ENCODE results near the gene IL4I1.
"Not testable (repeated sequence)": the region's sequence is repeated elsewhere in the genome, so short reads cannot be mapped to it uniquely, and the experiment has no call there.

The IL4I1 gene

GRCh38 chr19:49896863-49897621 lies at the start of gene IL4I1:
IL4I1 (minus strand) TSS chr19:49896887; CDS start chr19:49896160, 727 bp downstream.
- Mint-ChIP-seq H3K36me3 (ENCODE audit: low read depth) (peaks cover 14% of the 10 kb centered on the region), H3K9me3 (no peaks in the 10 kb centered on the region)

GRCh38 chr19:49946415-49946814 lies 49.7 kb upstream of the IL4I1 start:
- Mint-ChIP-seq H3K4me3 (no peak overlapping the region), H3K4me1 (ENCODE audit: low read depth) (peaks cover 12% of the 10 kb centered on the region), H3K27me3 (peaks cover 51% of the 10 kb centered on the region), H3K36me3 (ENCODE audit: low read depth) (no peaks in the 10 kb centered on the region), H3K9me3 (no peaks in the 10 kb centered on the region), H3K27ac (no peak overlapping the region)
- no peak for DNase-seq

More at GRCh38 chr19:49896863-49897621, at the start of gene IL4I1:
- H3K4me3 Mint-ChIP-seq, result peak within 1 kb of the TSS; percentile 80
- H3K4me1 Mint-ChIP-seq (ENCODE audit: low read depth), result peaks cover 64% of the 10 kb centered on the region
- DNase-seq, result peak; percentile 75
- H3K27me3 Mint-ChIP-seq, result no peaks in the 10 kb centered on the region
- peak within 1 kb of the TSS; percentile 97 for H3K27ac Mint-ChIP-seq

- H3K4me3 Mint-ChIP-seq; H3K36me3 Mint-ChIP-seq (ENCODE audit: low read depth); DNase-seq; H3K9me3 Mint-ChIP-seq; H3K27ac Mint-ChIP-seq: not testable (repeated sequence)
- H3K4me1 Mint-ChIP-seq (ENCODE audit: low read depth), result peaks cover 12% of the 10 kb centered on the region
- peaks cover 36% of the 10 kb centered on the region for H3K27me3 Mint-ChIP-seq
Observed at GRCh38 chr19:49944567-49944966, 47.9 kb upstream of the IL4I1 start.

GRCh38 chr19:49940482-49940791 lies 43.8 kb upstream of the IL4I1 start:
- H3K27me3 Mint-ChIP-seq, result peaks cover 25% of the 10 kb centered on the region
- no peak overlapping the region for H3K4me3 Mint-ChIP-seq
- no peaks in the 10 kb centered on the region for H3K9me3 Mint-ChIP-seq
- H3K27ac Mint-ChIP-seq, result no peak overlapping the region
- no peaks in the 10 kb centered on the region for H3K36me3 Mint-ChIP-seq (ENCODE audit: low read depth)
- peaks cover 14% of the 10 kb centered on the region for H3K4me1 Mint-ChIP-seq (ENCODE audit: low read depth)
- no peak for DNase-seq

- peaks cover 14% of the 10 kb centered on the region for H3K4me1 Mint-ChIP-seq (ENCODE audit: low read depth)
- H3K36me3 Mint-ChIP-seq (ENCODE audit: low read depth), result no peaks in the 10 kb centered on the region
- no peak overlapping the region for H3K27ac Mint-ChIP-seq
- H3K27me3 Mint-ChIP-seq, result peaks cover 20% of the 10 kb centered on the region
- H3K4me3 Mint-ChIP-seq, result no peak overlapping the region
- DNase-seq, result no peak
- no peaks in the 10 kb centered on the region for H3K9me3 Mint-ChIP-seq
Observed at GRCh38 chr19:49939721-49940481, 43.2 kb upstream of the IL4I1 start.

GRCh38 chr19:49938662-49939061 lies 42.0 kb upstream of the IL4I1 start:
- Mint-ChIP-seq H3K27me3 (peaks cover 13% of the 10 kb centered on the region), H3K4me1 (ENCODE audit: low read depth) (peaks cover 9% of the 10 kb centered on the region), H3K27ac (no peak overlapping the region)

GRCh38 chr19:49937750-49938381 lies 41.2 kb upstream of the IL4I1 start:
- DNase-seq, result peak; percentile 90
- Mint-ChIP-seq H3K4me1 (ENCODE audit: low read depth) (peaks cover 12% of the 10 kb centered on the region), H3K27me3 (peaks cover 5% of the 10 kb centered on the region), H3K4me3 (peak overlapping the region; percentile 25), H3K36me3 (ENCODE audit: low read depth) (peaks cover 9% of the 10 kb centered on the region), H3K27ac (no peak overlapping the region), H3K9me3 (no peaks in the 10 kb centered on the region)

More at GRCh38 chr19:49938662-49939061, 42.0 kb upstream of the IL4I1 start:
- H3K9me3 Mint-ChIP-seq, result no peaks in the 10 kb centered on the region
- H3K36me3 Mint-ChIP-seq (ENCODE audit: low read depth), result peaks cover 1% of the 10 kb centered on the region
- DNase-seq, result no peak
- H3K4me3 Mint-ChIP-seq, result no peak overlapping the region

- DNase-seq, result no peak
- H3K36me3 Mint-ChIP-seq (ENCODE audit: low read depth), result peaks cover 19% of the 10 kb centered on the region
- H3K4me3 Mint-ChIP-seq, result no peak overlapping the region
- H3K27me3 Mint-ChIP-seq, result no peaks in the 10 kb centered on the region
- no peaks in the 10 kb centered on the region for H3K9me3 Mint-ChIP-seq
- peaks cover 22% of the 10 kb centered on the region for H3K4me1 Mint-ChIP-seq (ENCODE audit: low read depth)
- H3K27ac Mint-ChIP-seq, result no peak overlapping the region
Observed at GRCh38 chr19:49936549-49936948, 39.9 kb upstream of the IL4I1 start.

- Mint-ChIP-seq H3K9me3 (peaks cover 4% of the 10 kb centered on the region), H3K27ac (no peak overlapping the region), H3K27me3 (no peaks in the 10 kb centered on the region), H3K4me3 (no peak overlapping the region), H3K36me3 (ENCODE audit: low read depth) (peaks cover 45% of the 10 kb centered on the region), H3K4me1 (ENCODE audit: low read depth) (peaks cover 43% of the 10 kb centered on the region)
- no peak for DNase-seq
Observed at GRCh38 chr19:49933643-49934042, 37.0 kb upstream of the IL4I1 start.

GRCh38 chr19:49932731-49933131 lies 36.0 kb upstream of the IL4I1 start:
- Mint-ChIP-seq H3K4me3 (peak overlapping the region; percentile 8), H3K27me3 (no peaks in the 10 kb centered on the region), H3K4me1 (ENCODE audit: low read depth) (peaks cover 48% of the 10 kb centered on the region), H3K36me3 (ENCODE audit: low read depth) (peaks cover 54% of the 10 kb centered on the region), H3K9me3 (peaks cover 4% of the 10 kb centered on the region), H3K27ac (no peak overlapping the region)
- DNase-seq, result peak; percentile 54

GRCh38 chr19:49932041-49932451 lies 35.4 kb upstream of the IL4I1 start:
- H3K27ac Mint-ChIP-seq, result no peak overlapping the region
- H3K9me3 Mint-ChIP-seq, result peaks cover 4% of the 10 kb centered on the region
- H3K4me1 Mint-ChIP-seq (ENCODE audit: low read depth), result peaks cover 53% of the 10 kb centered on the region
- no peaks in the 10 kb centered on the region for H3K27me3 Mint-ChIP-seq
- no peak overlapping the region for H3K4me3 Mint-ChIP-seq
- no peak for DNase-seq
- H3K36me3 Mint-ChIP-seq (ENCODE audit: low read depth), result peaks cover 61% of the 10 kb centered on the region

- H3K9me3 Mint-ChIP-seq, result peaks cover 4% of the 10 kb centered on the region
- peaks cover 66% of the 10 kb centered on the region for H3K36me3 Mint-ChIP-seq (ENCODE audit: low read depth)
- no peak overlapping the region for H3K4me3 Mint-ChIP-seq
- peaks cover 57% of the 10 kb centered on the region for H3K4me1 Mint-ChIP-seq (ENCODE audit: low read depth)
- DNase-seq, result no peak
- H3K27ac Mint-ChIP-seq, result no peak overlapping the region
- H3K27me3 Mint-ChIP-seq, result no peaks in the 10 kb centered on the region
Observed at GRCh38 chr19:49931293-49932040, 34.8 kb upstream of the IL4I1 start.

- Mint-ChIP-seq H3K4me3 (peak overlapping the region; percentile 99), H3K27ac (no peak overlapping the region), H3K9me3 (peaks cover 4% of the 10 kb centered on the region), H3K27me3 (no peaks in the 10 kb centered on the region), H3K4me1 (ENCODE audit: low read depth) (peaks cover 61% of the 10 kb centered on the region), H3K36me3 (ENCODE audit: low read depth) (peaks cover 75% of the 10 kb centered on the region)
- DNase-seq, result no peak
Observed at GRCh38 chr19:49930483-49931011, 33.9 kb upstream of the IL4I1 start.

All from activated T-cell treated with anti-CD3 and anti-CD28 coated beads, Interleukin-2, amount 50 U/mL, for 24 hours (primary cell).